HG03558 (cell line): Measurements from ENCODE around the gene PRTG.

Source experiments
- ATAC-seq: cut with Tn5 transposase; IDR thresholded peaks from one replicate; pipeline ENCODE4 v1.9.1; 2021; ENCODE audit warnings: moderate number of reproducible peaks; ENCODE audit not compliant: unreplicated experiment; ENCODE audit errors: extremely low read depth

The PRTG gene

GRCh38 chr15:55576943-55577342 is 166.0 kb downstream of the PRTG start:
- no peak for ATAC-seq

GRCh38 chr15:55574096-55574495 is 168.9 kb downstream of the PRTG start:
- no peak for ATAC-seq

- no peak for ATAC-seq
Measured at GRCh38 chr15:55573224-55573623, 169.7 kb downstream of the PRTG start.

- no peak for ATAC-seq
Measured at GRCh38 chr15:55564347-55565145, 178.4 kb downstream of the PRTG start.

- ATAC-seq, result no peak
Measured at GRCh38 chr15:55562601-55563000, 180.4 kb downstream of the PRTG start.
